Measurements from ENCODE around the gene CCDC6.
A peak's percentile ranks its signal among the peaks of the same experiment; 100 is the strongest.

CCDC6 gene

GRCh38 chr10:59917922-59918321 lies 11.6 kb upstream of the CCDC6 start:
- no peak for DNase-seq (ENCODE audit: low read depth, low spot score)

GRCh38 chr10:59913547-59914237 lies 7.3 kb upstream of the CCDC6 start:
- no peak for DNase-seq (ENCODE audit: low read depth, low spot score)

More at GRCh38 chr10:59917922-59918321, 11.6 kb upstream of the CCDC6 start:
- H3K27me3 ChIP-seq (ENCODE audit: insufficient read depth, insufficient read length): no peaks in the 10 kb centered on the region
- no peaks in the 10 kb centered on the region for H3K4me1 ChIP-seq (ENCODE audit: insufficient read depth, insufficient read length)
- peaks cover 12% of the 10 kb centered on the region for H3K9me3 ChIP-seq (ENCODE audit: insufficient read depth, low read length)
- no peak overlapping the region for H3K9ac ChIP-seq (ENCODE audit: insufficient read length, low read depth)
- no peaks in the 10 kb centered on the region for H3K36me3 ChIP-seq (ENCODE audit: insufficient read depth, insufficient read length, low read length)
- no peak overlapping the region for H3K4me3 ChIP-seq (ENCODE audit: insufficient read length, low read depth)
- TF ChIP-seq SUZ12 (IDR thresholded peaks at IDR 0.05; ENCODE audit: extremely low read depth, insufficient read depth, insufficient read length) (no peak), YY1 (IDR thresholded peaks at IDR 0.05; ENCODE audit: insufficient read depth, insufficient read length) (no peak), ZNF274 (IDR thresholded peaks at IDR 0.05; ENCODE audit: low read depth, low read length) (no peak)

GRCh38 chr10:59910867-59911266 lies 4.5 kb upstream of the CCDC6 start:
- no peaks in the 10 kb centered on the region for H3K36me3 ChIP-seq (ENCODE audit: insufficient read depth, insufficient read length, low read length)
- H3K9me3 ChIP-seq (ENCODE audit: insufficient read depth, low read length): no peaks in the 10 kb centered on the region; the same call in 1 of the 2 replicates
- DNase-seq (ENCODE audit: low read depth, low spot score): no peak
- no peak for TF ChIP-seq ZNF274 (IDR thresholded peaks at IDR 0.05; ENCODE audit: low read depth, low read length)
- TF ChIP-seq YY1 (IDR thresholded peaks at IDR 0.05; ENCODE audit: insufficient read depth, insufficient read length): no peak
- no peak for TF ChIP-seq SUZ12 (IDR thresholded peaks at IDR 0.05; ENCODE audit: extremely low read depth, insufficient read depth, insufficient read length)
- H3K27me3 ChIP-seq (ENCODE audit: insufficient read depth, insufficient read length): no peaks in the 10 kb centered on the region
- H3K4me3 ChIP-seq (ENCODE audit: insufficient read length, low read depth): no peak overlapping the region
- no peak overlapping the region for H3K9ac ChIP-seq (ENCODE audit: insufficient read length, low read depth)
- H3K4me1 ChIP-seq (ENCODE audit: insufficient read depth, insufficient read length): no peaks in the 10 kb centered on the region

More at GRCh38 chr10:59913547-59914237, 7.3 kb upstream of the CCDC6 start:
- no peak for TF ChIP-seq YY1 (IDR thresholded peaks at IDR 0.05; ENCODE audit: insufficient read depth, insufficient read length)
- no peak for TF ChIP-seq SUZ12 (IDR thresholded peaks at IDR 0.05; ENCODE audit: extremely low read depth, insufficient read depth, insufficient read length)
- TF ChIP-seq ZNF274 (IDR thresholded peaks at IDR 0.05; ENCODE audit: low read depth, low read length): no peak
- Histone ChIP-seq H3K4me1 (ENCODE audit: insufficient read depth, insufficient read length) (no peaks in the 10 kb centered on the region), H3K4me3 (ENCODE audit: insufficient read length, low read depth) (no peak overlapping the region), H3K36me3 (ENCODE audit: insufficient read depth, insufficient read length, low read length) (no peaks in the 10 kb centered on the region), H3K27me3 (ENCODE audit: insufficient read depth, insufficient read length) (no peaks in the 10 kb centered on the region), H3K9me3 (ENCODE audit: insufficient read depth, low read length) (no peaks in the 10 kb centered on the region; the same call in 1 of the 2 replicates), H3K9ac (ENCODE audit: insufficient read length, low read depth) (no peak overlapping the region)

- Histone ChIP-seq H3K27me3 (ENCODE audit: insufficient read depth, insufficient read length) (no peaks in the 10 kb centered on the region), H3K36me3 (ENCODE audit: insufficient read depth, insufficient read length, low read length) (no peaks in the 10 kb centered on the region), H3K4me1 (ENCODE audit: insufficient read depth, insufficient read length) (no peaks in the 10 kb centered on the region), H3K9ac (ENCODE audit: insufficient read length, low read depth) (no peak overlapping the region), H3K9me3 (ENCODE audit: insufficient read depth, low read length) (no peaks in the 10 kb centered on the region; the same call in 1 of the 2 replicates), H3K4me3 (ENCODE audit: insufficient read length, low read depth) (no peak overlapping the region)
- no peak for DNase-seq (ENCODE audit: low read depth, low spot score)
- TF ChIP-seq YY1 (IDR thresholded peaks at IDR 0.05; ENCODE audit: insufficient read depth, insufficient read length): no peak
- no peak for TF ChIP-seq ZNF274 (IDR thresholded peaks at IDR 0.05; ENCODE audit: low read depth, low read length)
- no peak for TF ChIP-seq SUZ12 (IDR thresholded peaks at IDR 0.05; ENCODE audit: extremely low read depth, insufficient read depth, insufficient read length)
Measured at GRCh38 chr10:59909815-59910214, 3.5 kb upstream of the CCDC6 start.

- H3K4me3 ChIP-seq (ENCODE audit: insufficient read length, low read depth): no peak overlapping the region
- no peak overlapping the region for H3K9ac ChIP-seq (ENCODE audit: insufficient read length, low read depth)
Measured at GRCh38 chr10:59908808-59909143, 2.4 kb upstream of the CCDC6 start.

GRCh38 chr10:59907918-59908807 lies 1.8 kb upstream of the CCDC6 start:
- Histone ChIP-seq H3K9ac (ENCODE audit: insufficient read length, low read depth) (peak overlapping the region; percentile 75), H3K4me1 (ENCODE audit: insufficient read depth, insufficient read length) (no peaks in the 10 kb centered on the region), H3K36me3 (ENCODE audit: insufficient read depth, insufficient read length, low read length) (peaks cover 3% of the 10 kb centered on the region), H3K27me3 (ENCODE audit: insufficient read depth, insufficient read length) (no peaks in the 10 kb centered on the region), H3K4me3 (ENCODE audit: insufficient read length, low read depth) (peak overlapping the region; percentile 41), H3K9me3 (ENCODE audit: insufficient read depth, low read length) (no peaks in the 10 kb centered on the region)
- TF ChIP-seq YY1 (IDR thresholded peaks at IDR 0.05; ENCODE audit: insufficient read depth, insufficient read length) (peak; percentile 44), ZNF274 (IDR thresholded peaks at IDR 0.05; ENCODE audit: low read depth, low read length) (no peak)
- DNase-seq (ENCODE audit: low read depth, low spot score): peak; percentile 77

More at GRCh38 chr10:59908808-59909143, 2.4 kb upstream of the CCDC6 start:
- H3K4me1 ChIP-seq (ENCODE audit: insufficient read depth, insufficient read length): no peaks in the 10 kb centered on the region
- no peaks in the 10 kb centered on the region for H3K27me3 ChIP-seq (ENCODE audit: insufficient read depth, insufficient read length)
- no peak for DNase-seq (ENCODE audit: low read depth, low spot score)
- H3K36me3 ChIP-seq (ENCODE audit: insufficient read depth, insufficient read length, low read length): peaks cover under 1% of the 10 kb centered on the region
- TF ChIP-seq SUZ12 (IDR thresholded peaks at IDR 0.05; ENCODE audit: extremely low read depth, insufficient read depth, insufficient read length): no peak
- no peak for TF ChIP-seq YY1 (IDR thresholded peaks at IDR 0.05; ENCODE audit: insufficient read depth, insufficient read length)
- TF ChIP-seq ZNF274 (IDR thresholded peaks at IDR 0.05; ENCODE audit: low read depth, low read length): no peak
- no peaks in the 10 kb centered on the region; the same call in 1 of the 2 replicates for H3K9me3 ChIP-seq (ENCODE audit: insufficient read depth, low read length)

GRCh38 chr10:59907537-59907917 lies 1.2 kb upstream of the CCDC6 start:
- no peak for DNase-seq (ENCODE audit: low read depth, low spot score)
- Histone ChIP-seq H3K4me3 (ENCODE audit: insufficient read length, low read depth) (no peak overlapping the region), H3K9ac (ENCODE audit: insufficient read length, low read depth) (no peak overlapping the region), H3K4me1 (ENCODE audit: insufficient read depth, insufficient read length) (no peaks in the 10 kb centered on the region), H3K36me3 (ENCODE audit: insufficient read depth, insufficient read length, low read length) (peaks cover 3% of the 10 kb centered on the region), H3K9me3 (ENCODE audit: insufficient read depth, low read length) (no peaks in the 10 kb centered on the region), H3K27me3 (ENCODE audit: insufficient read depth, insufficient read length) (no peaks in the 10 kb centered on the region)
- TF ChIP-seq SUZ12 (IDR thresholded peaks at IDR 0.05; ENCODE audit: extremely low read depth, insufficient read depth, insufficient read length): no peak
- no peak for TF ChIP-seq ZNF274 (IDR thresholded peaks at IDR 0.05; ENCODE audit: low read depth, low read length)
- no peak for TF ChIP-seq YY1 (IDR thresholded peaks at IDR 0.05; ENCODE audit: insufficient read depth, insufficient read length)

Measured in NT2/D1 (cell line).